GM12872 (cell line): ENCODE measurements around the gene SDK1.

ENCODE experiments used
- TF ChIP-seq, protein P1 (sequence below): IDR thresholded peaks from 3 replicates; pipeline ENCODE4 v1.5.1; 2011; ENCODE audit warnings: low read depth, mild to moderate bottlenecking, low read length, moderate library complexity; ENCODE audit not compliant: insufficient read depth

SDK1 gene

DNA sequence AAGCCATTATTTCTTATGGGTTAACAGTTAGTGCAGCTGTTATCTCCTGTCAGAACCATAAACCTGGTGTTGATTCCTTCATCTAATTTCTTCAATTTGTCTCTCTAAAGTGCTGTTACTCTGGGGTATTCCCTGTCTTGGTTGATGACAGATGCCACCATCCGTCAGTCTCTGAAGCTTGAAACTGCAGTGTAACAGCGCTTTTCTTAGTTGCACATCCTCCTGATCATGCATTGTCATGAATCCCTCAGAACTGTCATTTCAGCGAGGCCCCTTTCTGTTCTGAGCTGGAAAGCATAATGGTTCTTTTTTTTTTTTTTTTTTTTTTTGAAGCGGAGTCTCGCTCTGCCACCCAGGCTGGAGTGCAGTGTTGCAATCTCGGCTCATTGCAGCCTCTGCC, 193.9 kb downstream of the SDK1 start:
- TF ChIP-seq, protein P1, sequence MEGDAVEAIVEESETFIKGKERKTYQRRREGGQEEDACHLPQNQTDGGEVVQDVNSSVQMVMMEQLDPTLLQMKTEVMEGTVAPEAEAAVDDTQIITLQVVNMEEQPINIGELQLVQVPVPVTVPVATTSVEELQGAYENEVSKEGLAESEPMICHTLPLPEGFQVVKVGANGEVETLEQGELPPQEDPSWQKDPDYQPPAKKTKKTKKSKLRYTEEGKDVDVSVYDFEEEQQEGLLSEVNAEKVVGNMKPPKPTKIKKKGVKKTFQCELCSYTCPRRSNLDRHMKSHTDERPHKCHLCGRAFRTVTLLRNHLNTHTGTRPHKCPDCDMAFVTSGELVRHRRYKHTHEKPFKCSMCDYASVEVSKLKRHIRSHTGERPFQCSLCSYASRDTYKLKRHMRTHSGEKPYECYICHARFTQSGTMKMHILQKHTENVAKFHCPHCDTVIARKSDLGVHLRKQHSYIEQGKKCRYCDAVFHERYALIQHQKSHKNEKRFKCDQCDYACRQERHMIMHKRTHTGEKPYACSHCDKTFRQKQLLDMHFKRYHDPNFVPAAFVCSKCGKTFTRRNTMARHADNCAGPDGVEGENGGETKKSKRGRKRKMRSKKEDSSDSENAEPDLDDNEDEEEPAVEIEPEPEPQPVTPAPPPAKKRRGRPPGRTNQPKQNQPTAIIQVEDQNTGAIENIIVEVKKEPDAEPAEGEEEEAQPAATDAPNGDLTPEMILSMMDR = no peak

DNA sequence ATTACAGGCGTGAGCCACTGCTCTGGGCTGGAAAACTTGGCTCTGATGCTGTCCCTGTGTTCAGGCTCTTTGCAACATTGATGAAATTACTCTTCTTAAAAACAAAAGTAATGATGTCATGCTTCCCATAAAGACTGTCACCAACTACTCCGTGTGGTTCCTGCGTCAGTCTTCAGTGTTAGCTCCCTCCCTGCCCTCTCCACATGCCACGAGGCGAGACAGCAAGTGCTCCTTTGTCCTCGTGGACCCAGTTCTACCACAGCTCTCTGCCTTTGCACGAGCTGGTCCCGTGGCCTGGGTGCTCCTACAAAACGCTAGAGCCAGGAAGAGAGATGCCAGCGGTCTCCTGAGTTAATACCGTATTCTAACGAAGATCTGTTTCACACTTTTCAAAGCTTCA, 194.5 kb downstream of the SDK1 start:
- TF ChIP-seq, protein P1 = no peak

DNA sequence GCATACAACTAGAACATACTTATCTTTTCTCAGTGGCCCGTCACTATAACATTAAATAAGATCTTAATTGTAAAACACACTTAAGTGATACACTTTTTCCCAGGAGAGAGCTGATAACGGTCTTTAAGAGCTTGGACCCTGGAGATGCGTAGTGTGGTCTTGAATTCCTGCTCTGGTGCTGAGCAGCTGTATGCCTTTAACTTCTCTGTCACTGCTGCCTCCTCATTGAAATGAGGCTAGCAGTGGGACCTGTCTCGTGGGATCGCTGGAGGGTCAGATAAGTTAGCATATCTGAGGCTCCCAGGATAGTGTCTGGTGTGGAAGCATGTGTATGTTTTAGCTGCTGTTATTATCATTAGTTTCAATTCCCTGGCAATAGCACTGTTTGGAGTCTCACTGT, 194.9 kb downstream of the SDK1 start:
- TF ChIP-seq, protein P1 = no peak

DNA sequence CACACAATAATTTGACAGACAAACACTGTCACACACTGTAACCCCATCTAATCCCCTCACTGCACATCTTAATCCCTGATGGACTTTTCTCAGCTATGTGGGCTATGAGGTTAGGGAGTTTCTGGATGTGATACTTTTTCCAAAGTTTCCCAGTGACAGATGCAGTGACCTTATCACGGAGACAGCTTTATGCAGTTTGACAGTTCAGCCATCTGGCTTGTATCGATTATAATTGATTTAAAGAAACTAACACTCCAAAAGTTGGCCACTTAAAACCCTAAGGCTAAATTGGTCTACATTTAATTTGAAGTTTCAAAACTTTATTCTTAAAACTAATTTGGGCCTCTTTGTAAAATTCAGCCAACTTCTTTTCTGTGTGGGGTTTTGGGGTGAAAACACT, 196.7 kb downstream of the SDK1 start:
- TF ChIP-seq, protein P1 = no peak

DNA sequence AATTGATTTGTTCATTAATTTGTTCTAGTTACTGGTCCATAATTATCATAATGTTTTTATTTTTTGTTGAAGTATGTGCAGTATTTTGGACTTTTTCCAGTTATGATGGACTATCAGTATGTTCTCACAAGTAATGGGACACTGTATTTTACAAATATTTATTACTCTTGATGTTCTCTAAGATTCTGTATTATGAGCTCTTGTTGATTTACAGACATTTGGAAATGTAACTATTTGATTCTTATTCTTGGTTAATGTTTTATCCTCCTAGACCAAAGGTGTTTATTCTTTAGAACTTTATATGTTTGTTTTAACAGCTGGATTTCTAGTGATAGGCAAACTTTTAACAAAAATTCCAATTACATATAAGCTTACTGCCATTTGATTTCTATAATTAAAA, 200.6 kb downstream of the SDK1 start:
- TF ChIP-seq, protein P1 = no peak

DNA sequence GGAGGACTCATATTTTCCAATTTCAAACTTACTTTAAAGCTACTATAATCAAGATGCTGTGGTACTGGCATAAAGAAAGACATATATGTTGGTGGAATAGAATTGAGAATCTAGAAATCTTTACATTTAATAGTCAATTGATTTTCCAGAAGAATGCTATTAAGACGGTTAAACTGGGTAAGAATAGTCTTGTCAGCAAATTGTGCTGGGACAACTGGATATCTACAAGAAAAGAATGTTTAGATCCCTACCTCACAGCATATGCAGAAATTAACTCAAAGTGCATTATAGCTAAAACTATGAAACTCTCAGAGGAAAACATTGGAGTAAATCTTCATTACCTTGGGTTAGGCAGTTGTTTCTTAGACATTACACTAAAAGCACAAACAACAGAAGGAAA, 203.3 kb downstream of the SDK1 start:
- TF ChIP-seq, protein P1 = no peak

DNA sequence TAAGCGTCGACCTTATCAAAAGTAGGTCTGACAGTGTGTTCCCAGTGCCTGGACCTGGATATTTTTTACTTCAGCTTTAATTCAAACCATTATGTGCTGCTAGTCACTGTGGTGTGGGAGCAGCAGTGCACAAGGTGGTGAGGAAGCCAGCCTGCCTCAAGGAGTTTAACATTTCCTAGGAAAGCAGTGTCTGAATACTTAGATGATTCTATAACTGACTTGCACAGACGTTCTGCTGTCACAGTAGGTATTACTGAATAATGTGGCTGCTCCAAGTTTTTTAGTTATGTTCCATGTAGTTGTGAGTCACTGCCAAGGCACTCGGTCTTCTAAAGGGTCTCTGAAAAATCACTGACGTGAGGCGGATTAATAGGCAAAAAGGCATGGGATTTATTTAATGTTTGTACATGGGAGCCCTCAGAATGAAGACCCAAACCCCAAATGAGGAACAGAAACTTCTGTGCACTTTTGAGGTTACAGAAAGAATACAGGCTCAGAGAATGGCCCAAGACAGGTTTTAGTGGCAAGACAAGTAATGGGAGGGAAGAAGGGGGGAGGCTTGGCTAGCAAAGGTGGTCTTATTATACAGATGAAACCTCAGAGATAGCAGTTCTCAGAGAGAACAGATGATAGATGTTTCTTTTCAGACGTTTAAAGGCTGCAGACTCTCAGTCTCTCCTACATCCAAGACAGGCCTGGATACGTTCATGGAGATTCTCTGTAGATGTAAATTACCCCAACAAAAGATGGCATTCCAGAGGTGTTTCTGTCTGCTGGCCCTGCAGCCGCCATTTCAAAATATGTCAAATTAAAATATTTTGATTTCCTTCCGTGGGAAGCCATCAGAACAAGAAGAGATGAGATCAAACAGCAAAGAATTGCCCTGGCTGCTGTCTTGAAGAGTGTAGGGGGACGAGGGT, 209.3 kb downstream of the SDK1 start:
- TF ChIP-seq, protein P1 = no peak
